HepG2 (cell line): Measurements from ENCODE around the gene SLC6A7.

Experiments
- AKAP8 ChIP-seq: sonication (generic); formaldehyde crosslinking; IDR thresholded peaks from 2 replicates; pipeline ENCODE4 v1.5.1; 2020; ENCODE audit warnings: mild to moderate bottlenecking, missing genetic modification reagents
- HNRNPK ChIP-seq: fragments of 200-400 bp; formaldehyde crosslinking; IDR thresholded peaks from 2 replicates; pipeline ENCODE4 v1.6.1; 2018; ENCODE audit warnings: low read length, low read depth, moderate library complexity, mild to moderate bottlenecking; ENCODE audit not compliant: poor library complexity, severe bottlenecking
- MATR3 ChIP-seq: sonication (generic); formaldehyde crosslinking; IDR thresholded peaks from 2 replicates; pipeline ENCODE4 v1.4.0; 2020; ENCODE audit warnings: missing genetic modification reagents
- SP4 ChIP-seq: sonication (generic); formaldehyde crosslinking; IDR thresholded peaks from 2 replicates; pipeline ENCODE4 v1.8.1; 2023; ENCODE audit warnings: mild to moderate bottlenecking, missing genetic modification reagents
- ZNF274 ChIP-seq: sonication (generic); formaldehyde crosslinking; IDR thresholded peaks from 2 replicates; pipeline ENCODE4 v1.5.1; 2020; ENCODE audit warnings: mild to moderate bottlenecking, missing genetic modification reagents
- ZNF430 ChIP-seq: sonication (generic); formaldehyde crosslinking; IDR thresholded peaks from 2 replicates; pipeline ENCODE4 v1.9.0; 2021; ENCODE audit warnings: mild to moderate bottlenecking, missing genetic modification reagents
- TF ChIP-seq, protein P1 (sequence below): sonication (generic); formaldehyde crosslinking; IDR thresholded peaks from 2 replicates; pipeline ENCODE4 v1.5.0; 2020; ENCODE audit warnings: mild to moderate bottlenecking, missing genetic modification reagents, moderate library complexity
- TF ChIP-seq, protein P2 (sequence below): sonication (generic); IDR thresholded peaks from 2 replicates; pipeline ENCODE4 v1.6.1; 2016; ENCODE audit warnings: low read depth, borderline replicate concordance

DNA sequence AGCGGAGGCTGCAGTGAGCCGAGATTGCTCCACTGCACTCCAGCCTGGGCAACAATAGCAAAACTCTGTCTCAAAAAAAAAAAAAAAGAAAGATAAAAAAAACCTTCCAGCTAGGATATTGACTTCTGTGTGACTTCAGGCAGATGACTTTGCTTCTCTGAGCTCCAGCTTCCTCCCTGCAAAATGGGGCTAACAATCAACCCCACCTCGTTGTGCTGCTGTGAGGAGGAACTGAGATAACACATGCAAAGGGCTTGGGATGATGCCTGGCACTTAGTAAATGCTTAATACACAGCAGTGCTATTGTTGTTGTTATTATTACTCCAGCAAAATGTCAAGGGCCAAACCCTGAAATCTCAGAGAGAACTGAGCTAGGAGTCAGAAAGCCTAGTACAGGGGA is 26.8 kb upstream of the SLC6A7 start:
- TF ChIP-seq, protein P1, sequence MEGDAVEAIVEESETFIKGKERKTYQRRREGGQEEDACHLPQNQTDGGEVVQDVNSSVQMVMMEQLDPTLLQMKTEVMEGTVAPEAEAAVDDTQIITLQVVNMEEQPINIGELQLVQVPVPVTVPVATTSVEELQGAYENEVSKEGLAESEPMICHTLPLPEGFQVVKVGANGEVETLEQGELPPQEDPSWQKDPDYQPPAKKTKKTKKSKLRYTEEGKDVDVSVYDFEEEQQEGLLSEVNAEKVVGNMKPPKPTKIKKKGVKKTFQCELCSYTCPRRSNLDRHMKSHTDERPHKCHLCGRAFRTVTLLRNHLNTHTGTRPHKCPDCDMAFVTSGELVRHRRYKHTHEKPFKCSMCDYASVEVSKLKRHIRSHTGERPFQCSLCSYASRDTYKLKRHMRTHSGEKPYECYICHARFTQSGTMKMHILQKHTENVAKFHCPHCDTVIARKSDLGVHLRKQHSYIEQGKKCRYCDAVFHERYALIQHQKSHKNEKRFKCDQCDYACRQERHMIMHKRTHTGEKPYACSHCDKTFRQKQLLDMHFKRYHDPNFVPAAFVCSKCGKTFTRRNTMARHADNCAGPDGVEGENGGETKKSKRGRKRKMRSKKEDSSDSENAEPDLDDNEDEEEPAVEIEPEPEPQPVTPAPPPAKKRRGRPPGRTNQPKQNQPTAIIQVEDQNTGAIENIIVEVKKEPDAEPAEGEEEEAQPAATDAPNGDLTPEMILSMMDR = no peak
- TF ChIP-seq AKAP8 (CRISPR knock-in tag) (no peak), MATR3 (CRISPR knock-in tag) (no peak), ZNF274 (CRISPR knock-in tag) (no peak), ZNF430 (CRISPR knock-in tag) (no peak), HNRNPK (no peak), SP4 (CRISPR knock-in tag) (no peak)
- TF ChIP-seq, protein P2, sequence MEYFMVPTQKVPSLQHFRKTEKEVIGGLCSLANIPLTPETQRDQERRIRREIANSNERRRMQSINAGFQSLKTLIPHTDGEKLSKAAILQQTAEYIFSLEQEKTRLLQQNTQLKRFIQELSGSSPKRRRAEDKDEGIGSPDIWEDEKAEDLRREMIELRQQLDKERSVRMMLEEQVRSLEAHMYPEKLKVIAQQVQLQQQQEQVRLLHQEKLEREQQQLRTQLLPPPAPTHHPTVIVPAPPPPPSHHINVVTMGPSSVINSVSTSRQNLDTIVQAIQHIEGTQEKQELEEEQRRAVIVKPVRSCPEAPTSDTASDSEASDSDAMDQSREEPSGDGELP = no peak
